ENCODE results near the gene SNTB2. TPM values are rescaled to one million over a fixed set of nuclear protein-coding genes. Genes with fewer than 3 reads are reported as not detected.

Gene SNTB2
- total and polyA plus RNA-seq, 2 of the 4 experiments (the other 2 are of a cell fraction) = 23.5 to 47.5 TPM

GRCh38 chr16:69141936-69142335, 45.0 kb upstream of the SNTB2 start:
- no peak overlapping the region for H4K91ac ChIP-seq (ENCODE audit: insufficient read depth, low read depth, low read length)
- H3K56ac ChIP-seq (ENCODE audit: extremely low read depth, insufficient read depth, low read length) = no peak overlapping the region
- H3K4ac ChIP-seq (ENCODE audit: low read depth, low read length) = no peak overlapping the region
- BruUV-seq (replicated peaks) = no TSS peak
- TF ChIP-seq NFE2L2 (IDR thresholded peaks at IDR 0.05; ENCODE audit: low read depth, low read length) = no peak
- TF ChIP-seq CHD1 (IDR thresholded peaks at IDR 0.05; ENCODE audit: low read depth, low read length) = no peak
- no peak for TF ChIP-seq BHLHE40 (IDR thresholded peaks at IDR 0.05; ENCODE audit: low read depth, low read length)
- TF ChIP-seq POLR2A (IDR thresholded peaks at IDR 0.05; ENCODE audit: low read depth, low read length) = no peak
- TF ChIP-seq RAD21 (IDR thresholded peaks at IDR 0.05; ENCODE audit: low read length) = no peak
- no peak for TF ChIP-seq CEBPB (IDR thresholded peaks at IDR 0.05; ENCODE audit: low read depth, low read length)
- no peak for TF ChIP-seq MXI1 (IDR thresholded peaks at IDR 0.05; ENCODE audit: borderline replicate concordance, low read depth, low read length)
- no peak overlapping the region for H4K5ac ChIP-seq (ENCODE audit: low read depth, low read length)
- H3K79me1 ChIP-seq (ENCODE audit: low read depth in 1 of 2, low read length in 2 of 2) = peaks cover 12 to 20% of the 10 kb centered on the region in 2 experiments; a peak in 3 of 4 replicates
- no peak overlapping the region for H2BK5ac ChIP-seq (ENCODE audit: low read depth, low read length, poor library complexity, severe bottlenecking)
- ATAC-seq (ENCODE audit: low read depth) (no peak), DNase-seq (no peak)
- H3K4me1 ChIP-seq (ENCODE audit: control insufficient read depth, insufficient read depth, low read length) = peaks cover 2% of the 10 kb centered on the region; the same call in 1 of the 2 replicates
- in situ Hi-C loops (cut with MboI; ENCODE audit: low sequenced_read_pairs) (no loop called here), dilution Hi-C loops (cut with HindIII; ENCODE audit: low sequenced_read_pairs, unreplicated experiment) (no loop called here), intact Hi-C loops (cut with micrococcal nuclease) (no loop called here)
- H3K4me3 ChIP-seq (ENCODE audit: insufficient read depth, low read depth, low read length) = no peak overlapping the region
- no peak overlapping the region for H3K23ac ChIP-seq (ENCODE audit: low read depth, low read length)
- H3K4me2 ChIP-seq (ENCODE audit: low read depth, low read length) = no peak overlapping the region
- no peak overlapping the region for H2BK20ac ChIP-seq (ENCODE audit: low read depth, low read length)
- no peaks in the 10 kb centered on the region for H4K20me1 ChIP-seq (ENCODE audit: insufficient read depth, low read length)
- H3K27ac ChIP-seq (ENCODE audit: insufficient read depth, low read length) = no peak overlapping the region
- H3K9me3 ChIP-seq (ENCODE audit: control insufficient read depth, insufficient read depth, low read length) = no peaks in the 10 kb centered on the region
- CTCF ChIA-PET = interaction anchor here (1.8 kb wide), 1 partner anchor 8 kb away, joined by 6 read pairs; no protein-coding TSS in a partner anchor
- H2BK15ac ChIP-seq (ENCODE audit: low read depth, low read length) = no peak overlapping the region
- H2AK9ac ChIP-seq (replicated peaks; ENCODE audit: low read depth, low read length, poor library complexity) = no peak overlapping the region
- no peak overlapping the region for H3K9ac ChIP-seq (ENCODE audit: low read depth, low read length)
- POLR2A ChIA-PET (ENCODE audit: unreplicated experiment) = no interaction called here
- no peak overlapping the region for H3K14ac ChIP-seq (replicated peaks; ENCODE audit: low read depth, low read length)
- no peak overlapping the region for H2AK5ac ChIP-seq (ENCODE audit: low read depth, low read length)
- no peak overlapping the region for H2BK120ac ChIP-seq (ENCODE audit: low read depth, low read length)
- peaks cover 46% of the 10 kb centered on the region for H3K36me3 ChIP-seq (ENCODE audit: control insufficient read depth, insufficient read depth, low read length)
- no peak overlapping the region for H3K18ac ChIP-seq (ENCODE audit: low read depth, low read length)
- H2AFZ ChIP-seq (replicated peaks; ENCODE audit: low read length, poor library complexity) = no peak overlapping the region
- H3K27me3 ChIP-seq (ENCODE audit: control insufficient read depth, insufficient read depth, low read length) = no peaks in the 10 kb centered on the region
- H4K8ac ChIP-seq (ENCODE audit: low read depth in 2 of 2, low read length in 2 of 2) = no peak overlapping the region
- no CpG with 5 or more reads among the region's 4 CpGs for WGBS, 2 experiments (ENCODE audit: extremely low coverage in 2 of 2, insufficient read length in 1 of 2)
- H3K9me1 ChIP-seq (ENCODE audit: insufficient read depth, low read length) = no peaks in the 10 kb centered on the region

Measured in IMR-90 (cell line).